Measurements from ENCODE around the gene PRSS21.

PRSS21 gene

DNA sequence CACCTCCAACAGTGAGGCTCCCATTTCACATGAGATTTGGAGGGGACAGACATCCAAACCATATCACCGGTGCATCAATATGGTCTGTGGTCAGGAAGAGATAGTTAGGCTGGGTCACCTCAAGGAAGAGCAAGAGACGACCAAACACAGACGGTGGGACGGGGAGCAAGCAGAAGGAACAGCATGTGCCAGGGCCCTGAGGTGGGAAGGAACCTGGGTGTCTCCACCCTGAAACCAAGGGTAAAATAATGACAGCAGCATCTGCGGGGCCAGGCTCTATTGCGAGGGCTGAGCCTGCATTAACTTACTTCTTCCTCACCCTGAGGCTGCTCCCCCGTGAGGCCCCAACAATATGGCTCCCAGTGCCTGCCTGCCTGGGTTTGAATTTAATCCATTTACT lies 8.9 kb upstream of the PRSS21 start:
- DNase-seq: no peak

- no peak for DNase-seq
Measured at GRCh38 chr16:2809149-2809760, 7.8 kb upstream of the PRSS21 start.

- DNase-seq: no peak
Measured at GRCh38 chr16:2810651-2811050, 6.4 kb upstream of the PRSS21 start.

DNA sequence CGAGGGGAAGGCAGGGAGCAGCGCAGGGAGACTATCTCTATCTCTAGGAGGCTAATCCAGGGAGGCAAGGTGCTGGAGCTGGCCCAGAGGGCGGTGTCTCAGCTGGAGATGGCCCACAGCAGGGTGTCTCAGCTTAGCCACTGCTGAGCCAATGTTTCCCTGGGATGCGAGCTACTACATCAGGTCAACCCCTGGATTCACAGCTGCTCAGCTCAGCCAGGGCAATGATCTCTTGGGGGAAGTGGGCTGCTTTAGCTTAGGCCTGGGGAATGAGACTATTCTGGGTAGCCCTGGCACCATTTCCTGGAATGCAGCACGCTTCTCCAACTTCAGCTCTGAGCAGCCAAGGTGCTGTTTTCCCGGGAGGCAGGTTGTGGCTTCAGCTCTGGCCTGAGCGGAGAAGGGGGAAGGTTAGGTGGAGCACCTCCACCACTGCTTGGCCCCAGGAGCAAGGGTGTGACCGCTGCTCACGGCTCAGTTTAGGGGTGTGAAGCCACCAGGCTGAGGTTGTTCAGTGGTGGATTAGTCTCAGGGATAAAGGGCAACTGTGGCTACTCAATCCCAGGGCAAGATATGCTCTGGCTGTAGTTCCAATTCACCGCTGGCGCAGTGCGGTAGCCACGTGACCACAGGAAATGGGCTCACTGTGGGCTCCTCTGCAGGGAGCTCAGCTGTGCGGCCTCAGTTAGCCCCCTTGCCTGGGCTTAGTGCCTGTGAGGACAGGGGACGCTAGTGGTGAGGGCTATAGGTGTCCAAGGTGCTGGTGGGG lies 5.2 kb upstream of the PRSS21 start:
- no peak for DNase-seq

- no peak for DNase-seq
Measured at GRCh38 chr16:2813771-2814221, 3.2 kb upstream of the PRSS21 start.

GRCh38 chr16:2814551-2815298 lies 2.3 kb upstream of the PRSS21 start:
- DNase-seq: no peak

DNA sequence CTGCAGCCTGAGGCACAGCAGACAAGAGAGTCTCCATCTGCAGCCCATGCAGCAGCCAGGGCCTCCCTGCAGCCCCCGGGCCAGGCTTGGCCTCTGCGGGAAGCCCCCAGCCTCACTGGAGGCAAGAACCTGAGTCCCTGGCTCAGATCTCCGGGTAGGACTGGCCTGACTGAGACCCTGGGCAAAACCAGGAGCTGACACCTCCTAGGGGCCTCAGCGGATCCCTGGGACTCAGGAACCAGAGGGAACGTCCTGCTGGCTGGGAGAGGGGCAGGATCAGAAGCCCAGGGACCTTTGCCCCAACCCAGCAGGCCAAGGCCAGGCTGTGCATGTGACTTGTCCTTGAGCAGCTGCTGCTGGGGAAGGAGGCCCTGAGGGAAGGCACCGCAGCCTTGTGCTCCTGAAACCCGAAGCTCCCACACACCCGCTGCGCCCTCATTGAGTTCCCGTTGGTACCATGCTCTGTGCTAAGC lies 1.7 kb upstream of the PRSS21 start:
- DNase-seq: no peak

DNA sequence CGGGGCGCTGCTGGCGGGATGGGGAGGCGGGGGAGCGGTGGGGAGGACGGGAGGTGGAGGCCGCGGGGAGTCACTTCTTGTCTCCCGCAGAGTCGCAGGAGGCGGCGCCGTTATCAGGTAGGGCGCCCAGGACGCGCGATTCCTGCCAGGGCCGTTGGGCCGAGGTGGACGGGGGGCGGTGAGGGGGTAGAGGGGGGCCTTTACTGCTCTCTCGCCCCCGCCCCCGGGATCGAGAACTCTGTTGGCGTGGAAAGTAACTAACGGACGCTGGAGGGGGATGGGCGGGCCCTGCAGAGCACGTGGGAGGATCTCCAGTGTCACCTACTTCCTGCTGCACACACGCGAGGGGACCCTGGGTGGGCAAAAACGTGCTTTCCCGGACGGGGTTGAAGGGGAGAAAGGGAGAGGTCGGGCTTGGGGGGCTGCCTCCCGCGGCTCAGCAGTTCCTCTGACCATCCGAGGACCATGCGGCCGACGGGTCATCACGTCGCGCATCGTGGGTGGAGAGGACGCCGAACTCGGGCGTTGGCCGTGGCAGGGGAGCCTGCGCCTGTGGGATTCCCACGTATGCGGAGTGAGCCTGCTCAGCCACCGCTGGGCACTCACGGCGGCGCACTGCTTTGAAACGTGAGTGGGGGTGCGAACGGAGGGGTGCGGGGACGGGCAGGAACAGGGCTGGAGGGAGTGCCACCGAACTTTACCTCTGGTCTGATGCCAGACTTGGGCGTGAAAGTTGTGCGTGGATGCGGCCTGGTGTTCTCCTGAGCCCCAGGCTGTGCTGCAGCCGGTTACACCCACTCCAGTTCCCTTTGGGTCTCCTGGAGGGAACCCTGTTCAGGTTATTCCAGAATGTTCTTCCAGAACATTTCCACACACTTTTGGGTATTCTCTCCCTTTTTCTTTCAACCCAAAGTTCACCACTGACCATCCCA lies 569 bp downstream of the PRSS21 start:
- no peak for DNase-seq

GRCh38 chr16:2818272-2818876 lies 1.3 kb downstream of the PRSS21 start:
- DNase-seq: no peak

DNA sequence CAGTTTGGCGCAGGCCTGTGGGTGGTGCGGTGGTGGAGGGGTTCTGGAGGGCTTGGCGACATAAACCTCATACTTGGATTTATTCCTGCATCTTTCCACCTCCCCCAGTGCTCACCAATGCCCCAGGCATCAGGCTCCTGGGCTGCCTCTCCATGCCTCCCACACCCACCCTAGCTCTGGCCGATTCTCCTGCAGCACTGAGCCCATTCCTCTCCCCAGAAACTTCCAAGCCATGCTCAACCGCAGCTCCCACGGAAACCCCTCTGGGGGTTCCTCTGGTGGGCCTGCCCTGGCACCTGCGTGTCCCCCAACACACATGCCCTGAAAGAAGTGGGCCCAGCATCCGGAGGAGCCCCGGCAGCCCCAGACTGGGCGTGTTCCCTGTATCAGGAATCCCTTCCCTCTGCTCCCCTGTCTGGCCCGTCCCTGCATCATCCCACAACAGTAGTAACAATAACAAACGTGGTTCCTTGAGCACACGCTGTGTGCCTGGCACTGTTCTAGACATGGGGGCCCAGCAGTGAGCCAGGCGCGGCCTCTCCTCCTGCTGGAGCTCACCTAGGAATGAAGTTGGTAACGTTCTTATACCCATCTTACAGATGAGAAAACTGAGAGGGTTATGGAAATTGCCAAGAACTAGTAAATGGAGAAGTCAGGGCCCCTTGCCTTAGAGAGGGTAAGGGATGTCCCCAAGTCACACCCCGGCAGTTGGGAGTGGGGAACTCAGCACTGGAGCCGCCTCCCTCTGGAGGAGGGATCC lies 2.3 kb downstream of the PRSS21 start:
- DNase-seq: no peak

DNA sequence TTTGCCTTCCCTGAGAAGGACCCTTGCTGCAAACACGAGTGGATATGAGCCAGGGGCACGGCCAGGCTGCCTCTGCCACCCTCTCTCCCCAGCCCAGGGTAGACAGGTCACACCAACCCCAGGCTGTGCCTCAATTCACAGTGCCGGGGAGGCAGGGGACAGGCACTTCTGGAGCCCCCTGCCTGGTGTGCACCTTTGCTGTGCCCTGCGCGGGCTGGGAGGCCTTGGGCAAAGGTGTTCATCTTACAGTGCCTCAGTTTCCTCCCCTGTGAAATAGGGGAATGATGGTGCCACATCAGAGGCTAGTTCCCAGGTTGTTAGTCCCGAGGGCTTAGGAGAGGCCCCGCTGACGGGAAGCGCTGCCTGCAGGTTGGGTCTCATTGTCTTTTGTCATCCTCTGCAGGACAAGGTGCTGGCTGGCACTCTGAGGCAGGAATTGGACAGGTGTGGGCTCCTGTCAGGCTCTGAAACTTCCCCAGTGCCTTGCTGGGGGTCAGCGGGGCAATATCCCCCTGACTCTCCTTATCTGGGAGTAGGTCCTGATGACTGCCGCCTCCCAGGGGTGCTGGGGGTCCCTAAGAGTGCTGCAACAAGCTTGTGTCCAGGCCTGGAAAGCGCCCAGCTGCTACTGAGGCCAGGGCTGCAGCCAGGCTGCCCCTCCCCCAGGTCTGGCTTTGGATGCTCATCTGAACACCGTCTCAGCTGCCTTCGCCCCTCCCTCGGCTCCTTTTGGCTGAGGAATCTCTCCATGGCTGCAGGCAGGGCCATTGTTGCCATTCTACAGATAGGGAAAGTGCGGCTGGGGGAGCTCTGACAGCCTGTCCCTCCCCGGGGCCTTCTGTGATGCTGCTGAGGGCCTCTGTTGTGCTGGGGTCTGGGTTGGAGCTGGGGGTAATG lies 3.1 kb downstream of the PRSS21 start:
- no peak for DNase-seq

DNA sequence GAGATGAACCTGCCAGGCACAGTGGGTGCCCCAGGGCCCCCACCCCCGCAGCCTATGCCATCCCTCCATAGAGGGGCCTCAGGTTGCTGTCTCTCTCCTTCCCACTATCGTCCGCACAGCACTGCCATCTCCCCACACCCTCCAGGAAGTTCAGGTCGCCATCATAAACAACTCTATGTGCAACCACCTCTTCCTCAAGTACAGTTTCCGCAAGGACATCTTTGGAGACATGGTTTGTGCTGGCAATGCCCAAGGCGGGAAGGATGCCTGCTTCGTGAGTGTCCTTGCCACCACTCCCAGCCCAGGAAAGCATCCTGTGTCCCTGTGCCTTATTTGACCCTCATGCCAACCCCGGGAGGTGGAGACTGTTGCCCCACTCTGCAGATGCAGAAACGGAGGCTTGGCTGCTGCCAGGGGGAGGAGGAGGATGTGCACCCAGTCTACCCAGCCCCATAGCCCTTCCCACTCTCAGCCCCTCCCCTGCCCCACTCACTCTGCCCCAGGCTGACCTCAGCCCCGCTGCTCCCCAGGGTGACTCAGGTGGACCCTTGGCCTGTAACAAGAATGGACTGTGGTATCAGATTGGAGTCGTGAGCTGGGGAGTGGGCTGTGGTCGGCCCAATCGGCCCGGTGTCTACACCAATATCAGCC lies 3.9 kb downstream of the PRSS21 start:
- no peak for DNase-seq

DNA sequence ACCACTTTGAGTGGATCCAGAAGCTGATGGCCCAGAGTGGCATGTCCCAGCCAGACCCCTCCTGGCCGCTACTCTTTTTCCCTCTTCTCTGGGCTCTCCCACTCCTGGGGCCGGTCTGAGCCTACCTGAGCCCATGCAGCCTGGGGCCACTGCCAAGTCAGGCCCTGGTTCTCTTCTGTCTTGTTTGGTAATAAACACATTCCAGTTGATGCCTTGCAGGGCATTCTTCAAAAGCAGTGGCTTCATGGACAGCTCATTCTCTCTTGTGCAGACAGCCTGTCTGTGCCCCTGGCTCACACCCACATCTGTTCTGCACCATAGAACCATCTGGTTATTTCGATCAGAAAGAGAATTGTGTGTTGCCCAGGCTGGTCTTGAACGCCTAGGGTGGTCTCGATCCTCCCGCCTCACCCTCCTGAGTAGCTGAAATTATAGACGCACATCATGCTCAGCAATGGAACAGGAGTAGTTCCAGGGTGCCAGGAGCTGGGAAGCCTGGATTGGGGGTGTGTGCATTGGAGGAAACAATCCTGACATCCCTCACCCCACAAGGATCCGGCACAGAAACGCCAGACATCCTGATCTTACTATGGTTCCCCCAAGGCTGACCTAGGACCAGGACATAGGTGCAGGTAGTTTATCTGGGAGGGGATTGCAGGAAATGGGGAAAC lies 4.6 kb downstream of the PRSS21 start:
- DNase-seq: no peak

GRCh38 chr16:2822158-2822495 lies 5.1 kb downstream of the PRSS21 start:
- no peak for DNase-seq

DNA sequence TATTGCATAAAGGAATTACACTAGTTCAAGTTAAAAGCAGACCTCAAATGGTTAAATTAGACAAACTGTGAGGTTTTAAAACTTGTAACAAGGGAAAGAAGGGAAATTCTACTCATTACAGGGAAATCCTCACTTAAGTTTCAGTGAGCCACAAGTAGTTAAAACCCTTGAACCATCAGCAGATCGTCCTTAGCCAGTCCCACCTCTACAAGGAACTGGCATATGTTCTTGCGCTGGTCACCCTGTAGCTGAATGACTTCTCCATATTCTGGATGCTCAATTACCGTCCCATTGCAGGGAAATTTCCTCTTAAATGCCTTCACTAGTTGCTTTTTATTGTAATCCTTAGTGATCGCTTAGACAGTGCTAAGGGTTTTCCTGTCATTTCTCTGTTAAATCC lies 5.5 kb downstream of the PRSS21 start:
- DNase-seq: no peak

DNA sequence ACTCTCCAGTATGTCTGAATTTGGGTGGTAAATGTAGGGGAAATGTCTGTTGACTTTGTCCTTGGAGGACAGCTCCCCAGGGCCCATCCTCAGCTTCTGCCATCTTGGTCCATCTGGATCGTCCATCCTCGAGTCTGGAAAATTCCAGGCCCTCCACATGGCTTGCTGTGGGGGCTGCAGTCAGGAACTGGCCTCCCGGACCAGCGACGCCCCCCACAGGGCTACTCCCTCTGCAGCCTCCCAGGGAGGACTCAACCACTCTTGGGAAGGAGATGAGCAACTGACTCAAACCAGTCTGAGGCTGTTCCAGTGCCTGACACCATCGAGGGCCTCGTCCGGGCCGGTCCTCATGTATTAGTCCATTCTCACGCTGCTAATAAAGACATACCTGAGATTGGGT lies 7.6 kb downstream of the PRSS21 start:
- no peak for DNase-seq

- no peak for DNase-seq
Measured at GRCh38 chr16:2825049-2825742, 8.2 kb downstream of the PRSS21 start.

GRCh38 chr16:2825906-2826305 lies 8.9 kb downstream of the PRSS21 start:
- no peak for DNase-seq

Data from NCI-H526 (cell line).